ENCODE results near the gene SPAG9.

The SPAG9 gene

GRCh38 chr17:50988427-50988826, 132.2 kb downstream of the SPAG9 start:
- DNase-seq (ENCODE audit: low spot score): no peak

GRCh38 chr17:50986989-50987660, 133.5 kb downstream of the SPAG9 start:
- no peak for DNase-seq (ENCODE audit: low spot score)

DNA sequence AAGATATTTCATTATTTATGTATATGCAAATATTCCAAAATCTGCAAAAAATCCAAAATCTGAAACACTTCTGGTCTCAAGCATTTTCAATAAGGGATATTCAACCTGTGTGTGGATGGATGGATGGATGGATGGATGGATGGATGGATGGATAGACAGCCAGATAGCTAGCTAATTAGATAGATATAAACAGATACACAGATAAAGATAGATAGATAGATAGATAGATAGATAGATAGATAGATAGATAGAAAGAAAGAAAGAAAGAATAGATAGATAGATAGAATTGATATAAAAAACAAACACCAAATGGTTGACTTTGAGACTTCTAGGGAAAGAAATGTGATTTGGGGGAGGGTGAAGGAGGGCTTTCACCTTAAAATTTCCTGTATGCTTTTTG, 139.4 kb downstream of the SPAG9 start:
- no peak for DNase-seq (ENCODE audit: low spot score)

- DNase-seq (ENCODE audit: low spot score): no peak
Observed at GRCh38 chr17:50979524-50979927, 141.1 kb downstream of the SPAG9 start.

- no peak for DNase-seq (ENCODE audit: low spot score)
Observed at GRCh38 chr17:50977487-50978159, 143.0 kb downstream of the SPAG9 start.

GRCh38 chr17:50976951-50977472, 143.7 kb downstream of the SPAG9 start:
- DNase-seq (ENCODE audit: low spot score): no peak

DNA sequence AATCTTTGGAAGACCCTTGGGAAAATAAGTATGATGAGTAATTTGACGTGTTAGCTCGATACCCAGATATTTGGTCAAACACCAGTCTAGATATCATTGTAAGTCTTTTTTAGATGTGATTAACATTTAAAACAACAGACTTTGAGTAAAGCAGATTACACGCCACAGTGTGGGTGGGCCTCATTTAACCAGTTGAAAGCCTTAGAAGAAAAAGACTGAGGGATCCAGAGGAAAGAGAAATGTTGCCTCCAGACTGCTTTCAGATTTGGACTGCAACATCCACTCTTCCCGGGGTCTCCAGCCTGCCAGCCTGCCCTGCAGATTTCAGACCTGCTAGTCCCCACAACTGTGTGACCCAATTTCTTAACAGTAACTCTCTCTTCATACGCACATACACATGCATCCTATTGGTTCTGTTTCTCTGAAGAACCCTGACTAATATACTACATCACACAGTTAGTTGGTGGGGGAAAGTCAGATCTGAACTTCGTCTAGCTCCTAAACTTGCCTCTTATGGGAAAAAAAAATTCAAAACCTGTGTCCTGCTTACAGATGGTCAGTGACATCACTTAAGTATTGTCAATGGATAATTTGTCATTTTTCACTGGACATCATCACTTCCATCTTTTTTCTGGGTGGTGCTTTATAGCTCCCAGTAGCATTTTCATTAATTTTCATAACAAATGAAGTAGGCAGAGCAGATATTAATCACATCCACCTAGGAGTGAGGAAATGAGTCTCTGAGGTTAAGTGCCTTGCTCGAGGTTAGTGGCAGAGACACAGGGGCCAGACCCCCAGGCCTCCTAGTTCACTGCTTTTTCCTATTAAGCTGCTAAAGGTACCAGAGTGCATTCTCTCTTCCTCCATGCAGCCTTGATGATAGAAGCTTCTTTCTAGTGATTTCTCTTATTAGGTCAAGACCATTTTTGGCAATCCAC, 146.8 kb downstream of the SPAG9 start:
- DNase-seq (ENCODE audit: low spot score): no peak

DNA sequence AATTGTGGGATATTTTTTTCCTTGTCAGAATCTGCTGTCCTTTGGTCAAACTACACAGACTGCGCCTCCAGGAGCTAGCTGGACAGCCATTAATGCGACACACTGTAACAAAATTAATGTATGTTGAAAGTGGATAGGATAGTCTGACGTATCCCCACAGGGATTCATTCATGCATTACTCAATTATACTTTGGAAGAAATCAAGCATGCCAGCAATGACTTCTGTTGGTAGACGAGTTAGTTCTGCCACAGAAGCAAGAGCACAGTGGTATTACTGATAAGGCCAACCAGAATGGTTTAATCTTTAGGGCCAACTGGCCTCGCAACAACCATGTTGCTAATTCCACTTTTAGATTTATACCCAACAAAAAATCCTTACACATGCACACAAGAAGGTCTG, 148.1 kb downstream of the SPAG9 start:
- DNase-seq (ENCODE audit: low spot score): no peak

GRCh38 chr17:50967795-50968194, 152.9 kb downstream of the SPAG9 start:
- no peak for DNase-seq (ENCODE audit: low spot score)

- no peak for DNase-seq (ENCODE audit: low spot score)
Observed at GRCh38 chr17:50966163-50966666, 154.5 kb downstream of the SPAG9 start.

DNA sequence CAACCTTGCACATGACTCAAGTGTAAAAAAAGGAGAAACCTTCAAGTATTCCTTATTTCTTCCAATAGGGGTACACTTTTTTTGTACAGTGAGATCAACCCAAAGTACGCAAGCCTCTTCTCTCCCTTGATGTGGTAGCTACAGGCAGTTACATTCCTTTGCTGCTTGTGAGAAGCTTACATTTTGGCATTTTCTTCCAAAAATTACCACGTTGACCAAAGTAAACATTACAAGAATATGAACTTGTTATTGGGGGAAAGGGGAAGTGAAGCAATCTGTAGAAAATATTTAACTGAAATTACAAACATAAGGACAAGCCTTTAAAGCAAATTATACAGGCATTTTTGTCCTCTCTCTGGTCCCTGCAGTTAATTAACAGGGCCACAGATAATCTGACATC, 157.5 kb downstream of the SPAG9 start:
- no peak for DNase-seq (ENCODE audit: low spot score)

DNA sequence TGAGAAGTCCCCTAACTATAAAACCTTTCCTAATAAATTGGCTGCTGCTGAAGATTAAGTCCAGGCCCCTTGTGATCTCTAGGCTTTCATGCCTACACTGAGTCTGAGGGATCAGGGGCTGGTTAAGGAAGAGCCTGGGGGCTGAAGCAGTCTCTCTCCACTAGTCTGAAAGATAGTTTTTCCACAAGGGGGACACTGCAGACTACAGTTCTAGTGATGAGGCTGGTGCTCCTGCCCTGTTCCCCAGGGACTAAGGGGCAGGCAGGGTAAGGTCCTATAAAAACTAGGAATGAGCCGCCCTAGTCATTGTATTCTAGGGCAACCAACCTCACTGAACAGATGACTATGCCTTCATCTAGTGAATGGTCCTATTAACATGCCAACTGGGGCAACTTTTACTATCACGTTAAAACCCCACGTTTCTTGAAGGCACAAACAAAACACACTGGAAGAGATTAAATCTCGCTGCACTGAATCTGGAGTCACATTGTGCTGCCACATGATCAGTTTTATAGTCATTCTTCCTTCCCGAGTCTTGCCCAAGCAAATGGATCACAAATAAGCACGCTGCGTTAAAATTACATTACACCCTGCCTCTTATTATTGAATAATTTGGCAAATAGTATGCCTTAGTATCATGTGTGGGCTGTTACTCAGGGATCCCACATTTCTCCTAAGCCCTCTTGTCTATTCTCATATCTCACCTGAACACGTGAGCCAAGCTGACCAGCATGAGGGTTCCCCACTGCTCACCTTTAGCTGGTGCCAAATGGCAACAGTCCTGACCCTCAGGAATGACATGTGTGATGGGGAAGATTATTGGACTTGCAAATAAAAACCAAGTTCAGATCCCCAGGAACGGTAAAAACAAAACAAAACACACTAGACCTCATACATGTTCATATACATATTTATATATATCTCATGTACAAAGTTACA, 159.1 kb downstream of the SPAG9 start:
- no peak for DNase-seq (ENCODE audit: low spot score)

GRCh38 chr17:50959341-50959740, 161.3 kb downstream of the SPAG9 start:
- DNase-seq (ENCODE audit: low spot score): no peak

DNA sequence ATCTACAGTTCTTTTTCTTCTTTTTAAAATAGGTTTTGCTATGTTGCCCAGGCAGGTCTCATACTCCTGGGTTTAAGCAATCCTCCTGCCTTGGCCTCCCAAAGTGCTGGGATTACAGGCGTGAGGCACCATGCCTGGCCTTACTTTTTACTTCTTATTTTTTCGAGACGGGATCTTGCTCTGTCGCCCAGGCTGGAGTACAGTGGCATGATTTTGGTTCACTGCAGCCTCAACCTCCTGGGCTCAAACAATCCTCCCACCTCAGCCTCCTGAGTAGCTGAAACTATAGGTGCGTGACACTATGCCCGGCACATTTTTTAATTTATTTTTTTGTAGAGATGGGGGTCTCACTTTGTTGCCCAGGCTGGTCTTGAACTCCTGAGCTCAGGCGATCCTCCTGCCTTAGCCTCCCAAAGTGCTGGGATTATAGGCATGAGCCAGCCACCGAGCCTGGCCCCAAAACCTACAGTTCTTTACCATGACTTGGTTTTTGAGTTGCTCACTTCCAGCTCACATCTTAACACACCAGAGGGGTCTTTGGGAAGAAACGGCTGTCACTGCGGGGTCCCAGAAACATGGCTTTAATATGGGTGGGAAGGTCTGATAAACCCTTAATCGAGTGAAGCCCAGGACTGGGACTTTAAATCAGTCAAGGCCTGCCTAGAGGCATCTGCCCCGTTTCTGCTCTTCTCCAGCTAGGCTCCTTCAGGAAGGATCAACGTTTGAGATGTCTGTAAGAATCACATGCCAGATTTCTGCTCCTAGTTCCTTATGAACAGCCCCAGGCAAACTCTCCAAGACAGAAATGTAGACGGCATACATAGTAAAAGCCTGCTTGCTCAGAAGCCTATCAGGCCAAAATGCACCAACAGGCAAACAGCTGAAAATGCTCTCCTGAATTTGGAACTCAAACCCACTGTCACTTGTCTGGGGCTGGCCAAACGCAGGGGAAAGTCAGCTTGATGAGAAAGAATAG, 162.8 kb downstream of the SPAG9 start:
- no peak for DNase-seq (ENCODE audit: low spot score)

DNA sequence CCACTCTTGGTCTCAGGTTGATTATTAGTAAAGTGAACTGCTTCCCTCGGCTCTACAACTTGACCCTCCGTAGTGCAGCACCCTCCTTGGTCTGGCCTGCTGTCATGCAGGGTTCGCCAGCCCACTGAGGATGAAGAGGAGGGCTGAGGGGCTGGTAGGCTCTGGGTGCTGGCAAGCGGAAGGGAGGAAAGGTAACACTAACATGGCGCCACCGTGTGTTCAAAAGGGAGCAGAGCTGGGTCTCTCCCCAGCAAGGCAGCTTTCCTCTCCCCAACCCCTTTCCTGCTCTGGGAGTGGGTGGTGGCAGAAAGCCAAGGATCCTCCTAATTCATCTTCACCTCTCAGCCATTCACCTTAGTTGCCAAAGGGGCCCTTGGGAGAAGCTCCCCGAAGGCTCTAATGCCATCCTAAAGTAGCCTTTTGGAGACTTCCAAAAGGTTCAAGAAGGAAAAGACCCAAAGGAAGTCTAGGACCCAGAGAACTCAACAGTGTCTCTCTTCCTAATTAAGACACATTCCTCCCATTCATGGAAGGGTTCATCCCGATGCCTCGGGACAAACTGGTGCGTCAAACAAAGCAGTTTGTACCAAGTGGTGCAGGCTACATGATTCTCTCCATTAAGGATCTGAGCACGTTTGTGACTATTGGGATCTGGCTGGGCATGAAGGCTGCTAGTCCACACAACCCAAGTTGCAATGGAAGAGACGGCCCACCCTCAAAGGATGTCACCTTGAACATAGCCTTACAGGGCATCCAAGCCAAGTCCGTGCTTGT, 163.7 kb downstream of the SPAG9 start:
- DNase-seq (ENCODE audit: low spot score): peak; percentile 83

DNA sequence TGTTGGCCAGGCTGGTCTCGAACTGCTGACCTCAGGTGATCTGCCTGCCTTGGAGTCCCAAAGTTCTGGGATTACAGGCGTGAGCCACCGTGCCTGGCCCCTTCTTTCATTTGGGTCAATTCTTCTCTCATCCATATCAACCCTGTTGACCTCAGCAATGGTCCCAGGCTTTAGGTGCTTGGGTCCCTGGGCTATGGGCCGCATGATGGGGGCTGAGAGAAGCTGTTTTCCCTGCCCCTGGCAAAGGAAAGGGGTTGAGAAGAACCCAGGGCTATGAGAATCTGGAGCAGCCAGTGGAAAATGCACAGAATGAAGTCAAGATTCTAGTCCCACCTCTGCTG, 164.3 kb downstream of the SPAG9 start:
- DNase-seq (ENCODE audit: low spot score): no peak

DNA sequence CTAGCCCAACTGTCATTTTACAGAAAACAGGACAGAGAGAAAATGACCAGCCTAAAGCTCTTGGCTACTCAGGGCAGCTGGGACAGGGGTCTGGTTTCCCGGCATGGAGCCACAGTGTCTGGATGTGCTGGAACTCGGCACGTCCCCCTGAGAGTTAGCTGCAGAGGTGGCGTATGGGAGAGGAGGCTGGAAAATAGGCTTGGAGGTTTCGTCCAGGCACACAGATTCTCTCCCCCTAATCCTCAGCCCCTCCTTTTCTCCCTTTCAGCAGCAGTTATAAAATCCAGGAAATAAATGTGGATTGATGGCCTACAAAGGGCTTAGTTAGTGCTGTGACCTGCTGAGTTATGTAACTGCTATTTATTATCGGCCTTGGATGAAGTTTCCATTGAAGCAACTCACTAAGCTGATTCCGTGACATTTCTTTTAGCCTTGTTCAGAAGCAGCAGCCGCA, 165.0 kb downstream of the SPAG9 start:
- DNase-seq (ENCODE audit: low spot score): no peak

GRCh38 chr17:50955160-50955559, 165.5 kb downstream of the SPAG9 start:
- DNase-seq (ENCODE audit: low spot score): no peak

- DNase-seq (ENCODE audit: low spot score): no peak
Observed at GRCh38 chr17:50954641-50955121, 166.0 kb downstream of the SPAG9 start.

All from Ammon's horn (tissue), 1 donor.